Measurements from ENCODE around the gene EPAS1.

EPAS1 gene

DNA sequence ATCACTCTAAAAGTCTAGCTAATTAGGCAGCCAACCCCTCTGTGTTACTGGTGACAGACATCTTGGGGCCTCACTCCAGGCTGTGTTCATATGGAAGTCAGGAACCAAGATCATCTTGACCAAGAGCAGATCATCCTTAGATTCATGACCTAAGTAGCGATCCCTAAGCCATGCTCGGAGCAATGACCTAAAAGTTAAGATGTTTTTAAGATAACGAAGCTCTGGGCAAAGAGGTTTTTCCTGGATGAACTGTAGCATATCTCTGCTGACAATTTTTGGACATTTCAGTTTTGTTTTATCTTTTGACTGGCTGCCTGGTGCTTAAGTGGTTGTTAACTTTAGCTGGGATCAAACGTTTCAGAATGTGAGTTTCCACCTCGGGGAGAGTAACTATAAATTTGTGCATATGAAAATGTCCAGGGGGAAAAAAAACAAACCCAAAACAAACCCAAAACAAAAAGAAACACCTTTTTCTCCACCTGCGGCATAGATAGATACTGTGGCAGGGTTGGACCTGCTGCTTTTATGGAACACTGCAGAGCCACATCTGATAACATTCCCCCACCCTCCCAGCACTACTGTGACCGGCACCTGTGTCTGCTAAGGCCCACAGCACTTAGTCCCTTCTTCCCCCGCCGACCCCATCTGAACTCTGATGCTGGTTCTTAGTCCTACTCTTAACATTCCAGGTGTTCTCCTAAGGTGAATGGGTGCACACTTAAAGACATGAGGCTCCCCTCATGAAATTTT is 45.5 kb downstream of the EPAS1 start:
- no peak for DNase-seq

DNA sequence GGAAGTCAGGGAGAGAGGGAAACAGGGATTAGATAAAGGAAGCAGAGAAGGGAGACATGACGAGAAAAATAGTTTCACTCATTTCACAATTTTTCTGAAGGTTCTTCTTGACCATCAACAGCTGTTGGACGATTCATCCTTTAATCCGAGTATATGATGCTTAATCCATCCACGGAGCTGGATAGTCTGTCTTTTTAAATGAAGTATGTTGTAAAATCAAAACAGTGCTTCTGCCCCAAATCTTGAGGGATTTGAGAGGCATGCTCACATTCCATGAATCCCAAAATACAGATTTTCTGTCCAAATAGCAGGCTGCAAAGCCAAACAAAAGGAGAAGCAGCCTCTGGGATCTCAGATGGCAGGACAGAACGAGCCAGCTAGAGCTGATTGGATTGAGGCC is 47.5 kb downstream of the EPAS1 start:
- DNase-seq = no peak

DNA sequence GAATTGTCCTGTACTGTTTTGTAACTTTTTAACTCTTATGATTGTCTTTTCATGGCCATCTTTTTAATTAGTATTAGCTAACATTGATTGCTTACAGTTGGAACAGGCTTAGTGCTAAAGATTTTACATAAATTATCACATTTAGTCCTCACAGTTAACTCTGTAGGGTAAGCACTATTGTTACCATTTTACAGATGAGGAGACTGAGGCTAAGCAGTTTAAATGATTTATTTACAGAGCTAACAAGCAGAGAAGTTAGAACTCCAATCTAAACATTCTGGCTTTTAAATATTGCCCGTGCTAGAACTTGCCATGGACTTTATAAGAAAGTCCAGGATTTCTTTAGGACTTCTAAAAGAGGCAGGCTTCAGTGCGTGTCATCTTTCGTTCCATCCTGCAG is 48.6 kb downstream of the EPAS1 start:
- no peak for DNase-seq

DNA sequence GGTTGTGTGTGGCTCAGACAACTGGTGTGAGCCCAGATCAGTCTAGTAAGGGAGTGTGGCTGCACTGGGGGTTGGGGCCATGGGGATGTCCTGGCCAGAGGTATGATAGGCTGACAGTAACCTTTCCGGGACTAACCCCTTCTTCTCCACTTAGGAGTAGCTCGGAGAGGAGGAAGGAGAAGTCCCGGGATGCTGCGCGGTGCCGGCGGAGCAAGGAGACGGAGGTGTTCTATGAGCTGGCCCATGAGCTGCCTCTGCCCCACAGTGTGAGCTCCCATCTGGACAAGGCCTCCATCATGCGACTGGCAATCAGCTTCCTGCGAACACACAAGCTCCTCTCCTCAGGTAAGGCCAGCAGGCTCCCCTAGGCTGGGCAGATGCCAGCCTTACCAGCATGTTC is 49.5 kb downstream of the EPAS1 start:
- no peak for DNase-seq

DNA sequence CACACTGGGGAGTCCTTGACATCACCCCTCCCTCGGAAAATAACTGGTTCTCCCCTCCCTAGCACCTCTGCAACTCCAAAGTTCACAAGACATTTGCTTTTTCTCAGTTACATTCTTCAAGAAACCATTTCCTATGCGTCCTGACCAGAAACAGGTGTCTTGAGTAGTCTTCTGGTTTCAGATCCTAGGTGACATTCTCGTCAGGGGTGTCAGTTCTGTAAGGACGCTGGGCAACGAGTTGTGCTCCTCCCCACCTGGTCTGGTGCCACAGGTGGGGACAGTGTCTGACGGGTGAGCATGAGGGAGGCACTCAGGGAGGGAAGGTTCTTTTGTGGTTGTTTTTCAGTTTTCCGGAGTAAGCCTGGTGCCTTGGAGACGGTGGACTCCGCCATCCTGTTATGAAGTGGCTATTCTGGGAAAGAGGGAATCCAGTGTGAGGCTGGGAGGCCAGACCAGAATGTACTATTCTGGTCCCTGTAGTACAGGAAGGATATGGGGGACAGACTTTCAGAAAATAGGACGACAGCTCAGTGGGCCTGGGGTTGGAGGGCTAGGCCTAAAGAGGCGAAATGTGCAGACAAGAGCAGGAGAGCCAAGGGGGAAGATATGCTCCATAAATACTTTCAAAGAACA is 50.6 kb downstream of the EPAS1 start:
- no peak for DNase-seq

DNA sequence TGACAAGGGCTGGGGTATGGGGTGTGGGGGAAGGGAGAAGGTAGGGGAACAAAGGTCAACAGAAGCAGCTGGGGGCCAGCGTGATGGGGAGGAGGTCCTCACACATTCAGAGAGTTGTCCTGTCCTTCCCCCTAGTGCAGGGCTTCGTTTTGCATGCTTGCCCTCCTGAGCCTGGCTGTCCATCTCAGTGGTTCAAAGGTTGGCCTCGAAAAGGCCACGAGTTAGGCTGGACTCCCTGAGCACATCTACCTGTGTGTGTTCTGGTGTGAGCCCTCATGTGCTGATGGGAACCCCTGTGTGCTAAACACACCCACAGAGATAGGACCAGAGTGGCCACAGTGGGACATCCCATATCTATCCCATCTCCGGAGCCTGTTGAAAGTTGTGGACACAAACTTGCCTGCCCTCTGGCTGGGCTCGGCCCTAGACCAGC is 51.9 kb downstream of the EPAS1 start:
- DNase-seq = no peak

DNA sequence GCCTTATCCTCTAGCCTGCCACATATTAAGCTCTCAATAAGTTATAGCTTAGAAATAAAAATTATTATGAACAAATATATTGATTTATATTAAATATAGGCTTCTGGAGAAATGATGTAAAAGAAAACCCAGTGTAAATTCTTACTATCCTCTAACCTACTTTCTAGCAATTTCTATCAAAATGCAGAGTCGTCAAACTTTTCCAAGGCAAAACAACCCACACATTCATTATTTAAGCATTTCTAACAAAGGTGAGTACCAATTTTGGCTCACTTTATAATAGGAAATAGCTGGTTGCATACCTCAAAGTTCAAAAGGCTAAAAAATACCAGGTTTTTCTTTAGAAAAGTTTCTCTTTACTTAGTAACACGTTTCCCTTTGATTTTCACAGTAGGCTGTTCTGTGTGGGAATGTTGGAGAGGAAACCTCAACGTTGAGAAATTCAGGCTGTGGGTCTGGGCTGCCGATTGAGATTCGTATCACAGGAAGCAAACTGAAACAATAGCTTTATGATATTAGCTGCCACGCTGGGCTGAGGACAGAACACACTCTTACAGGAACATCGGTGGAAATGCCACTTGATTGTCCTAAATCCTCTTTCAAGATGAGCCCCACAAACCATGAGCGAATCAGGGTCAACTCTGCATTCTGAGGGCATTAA is 53.0 kb downstream of the EPAS1 start:
- DNase-seq = no peak

DNA sequence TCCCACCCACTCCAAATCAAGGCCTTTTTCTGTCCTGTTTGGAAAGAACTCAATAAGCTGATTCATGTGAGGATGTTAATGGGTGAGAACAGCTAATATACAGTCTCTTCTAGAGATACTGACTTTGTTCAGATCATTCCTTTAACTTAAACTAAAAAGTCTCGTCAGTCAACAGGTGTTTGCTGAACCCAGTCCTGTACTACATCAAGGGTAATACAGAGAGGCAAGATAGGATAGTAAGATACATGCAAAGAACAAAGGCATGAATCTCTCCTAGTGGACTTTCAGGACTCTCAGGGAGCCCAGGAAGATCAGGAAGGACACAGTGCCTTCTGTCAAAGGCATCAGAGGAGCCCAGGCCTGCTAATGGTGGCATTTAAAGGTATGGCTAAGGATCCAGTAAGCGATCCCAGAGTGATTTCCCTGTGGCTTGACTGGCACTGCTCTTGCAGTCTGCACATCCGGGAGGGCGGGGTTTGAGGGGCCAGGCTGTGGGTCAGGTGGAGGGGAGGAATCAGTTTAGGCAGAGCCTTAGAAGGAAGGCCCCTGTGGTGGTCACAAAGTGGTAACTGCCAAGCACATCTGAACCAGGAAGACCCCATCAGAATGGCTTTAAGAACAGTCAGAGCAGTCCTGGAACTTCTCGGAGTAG is 54.0 kb downstream of the EPAS1 start:
- no peak for DNase-seq

DNA sequence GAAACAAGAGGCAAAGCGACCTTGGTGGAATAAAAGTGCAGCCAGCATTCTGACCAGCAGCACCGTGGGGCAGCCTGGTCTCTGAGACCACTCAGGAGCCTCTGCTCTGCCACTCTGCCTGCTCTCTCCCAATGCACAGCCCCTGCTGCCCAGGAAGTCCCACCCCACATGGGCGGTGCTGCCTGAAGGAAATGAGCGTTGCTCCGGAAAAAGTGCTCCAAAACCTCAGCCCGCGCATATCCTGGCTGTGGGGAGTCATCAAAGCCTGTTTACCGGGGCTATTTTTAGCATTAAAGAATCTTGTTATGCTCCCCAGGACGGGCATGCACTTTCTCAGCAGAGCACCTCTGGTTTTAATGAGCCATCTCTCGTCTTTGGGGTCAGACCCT is 54.5 kb downstream of the EPAS1 start:
- DNase-seq = peak; percentile 69

DNA sequence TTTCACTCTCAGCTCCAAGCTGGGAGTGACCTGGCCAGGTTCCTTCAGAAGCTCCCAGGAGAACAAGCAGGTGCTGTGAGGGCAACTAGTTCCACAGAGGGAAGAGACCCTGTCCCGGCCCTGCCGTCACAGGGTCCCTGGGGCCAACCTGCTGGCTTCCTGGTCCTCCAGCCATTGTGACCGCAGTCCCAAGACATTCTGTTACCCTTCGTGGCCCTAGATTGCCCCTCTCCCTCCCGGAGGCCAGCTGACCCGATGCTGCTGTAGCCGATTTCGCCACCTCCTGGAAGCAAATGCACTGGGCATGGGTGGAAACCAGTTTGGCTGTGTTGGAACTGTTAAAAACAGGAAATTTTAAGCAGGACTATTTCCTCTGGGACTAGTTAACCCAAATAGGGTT is 55.4 kb downstream of the EPAS1 start:
- DNase-seq = no peak

DNA sequence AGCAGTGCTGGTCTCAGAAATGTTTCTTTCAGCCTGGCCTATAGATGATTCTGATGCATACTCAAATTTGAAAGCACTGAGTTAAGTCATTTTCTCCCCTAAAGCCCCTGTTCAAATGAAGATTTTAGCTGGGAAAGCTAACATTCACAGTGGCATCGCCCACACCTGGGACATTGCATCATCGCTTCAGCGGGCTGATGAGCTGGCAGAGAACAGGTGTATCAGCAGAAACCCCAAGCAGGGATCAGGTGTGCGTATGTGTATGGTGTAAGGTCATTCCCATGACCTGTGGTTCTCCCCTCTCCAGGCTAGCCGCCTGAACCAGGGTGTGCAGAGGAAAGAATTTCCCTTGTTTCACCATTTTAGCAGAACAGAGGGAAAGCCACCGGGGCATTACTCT is 56.3 kb downstream of the EPAS1 start:
- DNase-seq = peak; percentile 29

DNA sequence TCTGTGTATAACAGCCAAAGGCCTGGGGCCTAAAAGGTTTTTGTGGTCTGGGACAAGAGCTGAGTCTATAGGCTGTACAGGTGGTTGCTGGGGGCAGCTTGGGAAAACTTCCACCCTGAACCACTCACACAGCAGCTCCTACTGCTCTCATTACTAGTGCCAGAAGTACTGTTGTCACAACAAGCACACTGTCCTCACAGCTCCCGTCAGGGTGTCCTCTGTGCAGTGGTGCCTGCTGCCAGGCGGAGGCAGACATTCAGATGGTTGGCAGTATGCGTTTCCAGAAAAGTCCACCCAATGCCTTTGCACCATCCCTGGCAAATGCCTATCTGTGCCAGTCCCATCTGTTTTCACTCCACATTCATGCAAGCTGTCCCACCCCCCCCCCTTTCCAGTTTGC is 58.5 kb downstream of the EPAS1 start:
- no peak for DNase-seq

DNA sequence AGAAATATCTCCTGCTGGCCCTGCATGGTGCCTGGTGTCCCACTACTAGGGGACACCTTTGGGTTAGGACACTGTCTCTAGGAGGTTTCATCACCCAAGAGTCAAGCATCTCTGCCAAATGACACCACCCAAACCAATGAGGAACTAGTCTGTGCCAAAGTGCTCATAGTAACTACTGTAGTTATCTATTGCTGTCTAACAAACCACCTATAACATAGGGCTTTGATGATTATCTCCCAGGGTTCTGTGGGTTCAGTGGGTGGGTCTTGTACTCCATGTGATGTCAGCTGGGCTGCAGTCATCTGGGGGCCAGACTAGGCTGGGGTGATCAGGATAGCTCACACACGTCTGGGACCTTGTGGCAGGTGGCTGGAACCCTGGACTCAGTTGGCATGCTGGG is 59.8 kb downstream of the EPAS1 start:
- DNase-seq = no peak

DNA sequence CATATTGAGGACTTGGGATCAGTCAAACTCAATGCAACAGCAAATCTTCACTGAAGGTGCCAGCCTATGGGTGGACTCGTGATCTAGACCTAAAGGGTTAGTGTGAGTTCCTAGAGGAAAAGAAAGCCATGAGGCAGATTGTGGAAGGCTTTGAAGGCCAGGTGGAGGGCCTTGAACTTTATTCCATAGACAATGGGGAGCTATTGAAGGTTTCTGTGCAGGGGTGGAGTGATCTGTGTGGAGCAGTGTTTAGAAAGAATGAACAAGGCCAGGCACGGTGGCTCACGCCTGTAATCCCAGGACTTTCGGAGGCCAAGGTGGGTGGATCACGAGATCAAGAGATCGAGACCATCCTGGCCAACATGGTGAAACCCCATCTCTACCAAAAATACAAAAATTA is 61.5 kb downstream of the EPAS1 start:
- no peak for DNase-seq

DNA sequence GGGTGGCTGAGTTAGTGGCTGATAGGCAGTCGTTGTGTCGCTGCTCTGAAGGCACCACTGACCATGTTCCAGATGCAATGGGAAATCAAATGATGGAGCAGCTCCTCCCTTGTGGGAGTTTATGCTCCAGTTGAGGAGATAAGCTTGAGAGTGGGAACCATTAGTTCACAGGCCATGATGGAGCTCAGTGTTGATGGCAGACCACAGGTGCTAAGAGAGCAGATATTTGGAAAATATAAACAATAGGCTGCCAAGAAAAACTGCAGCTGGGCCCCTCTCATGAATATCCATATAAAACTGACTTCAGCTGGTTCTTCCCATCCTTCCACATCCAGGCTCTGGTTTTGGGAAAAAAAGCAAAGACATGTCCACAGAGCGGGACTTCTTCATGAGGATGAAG is 63.1 kb downstream of the EPAS1 start:
- no peak for DNase-seq

DNA sequence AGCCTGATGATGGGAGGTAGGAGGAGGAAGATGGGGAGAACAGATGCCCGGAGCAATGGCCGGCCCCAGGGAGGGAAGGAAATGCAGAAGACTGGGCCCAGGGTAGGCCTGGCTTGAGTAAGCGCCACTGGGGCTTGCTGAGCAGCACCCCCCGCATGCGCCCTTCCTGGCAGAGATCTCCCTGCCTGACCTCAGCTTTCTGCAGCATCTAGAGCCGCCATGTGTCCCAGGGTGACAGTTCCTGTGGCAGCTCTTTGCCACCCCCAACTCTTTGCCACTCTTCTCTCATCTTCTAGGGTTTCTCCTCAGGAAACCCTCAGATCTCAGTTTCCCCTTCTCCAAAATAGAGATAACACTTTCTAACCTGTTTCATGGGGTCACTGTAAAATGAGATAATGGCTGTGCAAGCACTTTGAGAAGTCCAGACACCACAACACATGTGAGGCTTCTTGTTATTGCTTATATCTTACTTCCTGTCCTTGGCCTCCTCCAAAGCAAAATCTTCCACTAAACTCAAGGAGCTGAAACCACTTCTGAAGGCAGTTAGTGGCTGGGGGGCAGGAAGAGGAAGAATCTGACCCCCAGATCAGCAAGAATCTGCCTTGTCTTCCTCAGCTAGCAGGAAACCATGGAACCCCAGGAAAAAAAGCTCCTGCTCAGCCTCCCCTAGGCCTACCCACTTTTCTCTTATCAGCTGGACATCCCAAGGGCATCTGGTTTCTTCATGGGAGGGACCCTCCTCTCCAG is 64.9 kb downstream of the EPAS1 start:
- no peak for DNase-seq

DNA sequence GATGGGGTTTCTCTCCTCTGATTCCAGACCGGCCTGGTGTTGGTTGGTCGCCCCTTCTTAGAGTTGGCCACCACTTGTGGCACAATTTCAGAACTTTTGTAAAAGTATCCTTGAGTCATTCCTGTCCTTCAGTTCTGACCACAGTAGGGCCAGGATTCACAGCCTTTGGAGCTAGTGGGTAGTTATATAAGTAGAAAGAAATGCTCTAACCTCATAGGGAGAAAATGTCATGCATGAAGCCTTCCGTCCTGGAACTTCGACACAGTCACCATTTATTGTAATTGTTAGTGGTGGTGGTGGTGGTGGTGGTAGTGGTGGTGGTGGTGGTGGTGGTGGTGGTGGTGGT is 65.4 kb downstream of the EPAS1 start:
- no peak for DNase-seq

DNA sequence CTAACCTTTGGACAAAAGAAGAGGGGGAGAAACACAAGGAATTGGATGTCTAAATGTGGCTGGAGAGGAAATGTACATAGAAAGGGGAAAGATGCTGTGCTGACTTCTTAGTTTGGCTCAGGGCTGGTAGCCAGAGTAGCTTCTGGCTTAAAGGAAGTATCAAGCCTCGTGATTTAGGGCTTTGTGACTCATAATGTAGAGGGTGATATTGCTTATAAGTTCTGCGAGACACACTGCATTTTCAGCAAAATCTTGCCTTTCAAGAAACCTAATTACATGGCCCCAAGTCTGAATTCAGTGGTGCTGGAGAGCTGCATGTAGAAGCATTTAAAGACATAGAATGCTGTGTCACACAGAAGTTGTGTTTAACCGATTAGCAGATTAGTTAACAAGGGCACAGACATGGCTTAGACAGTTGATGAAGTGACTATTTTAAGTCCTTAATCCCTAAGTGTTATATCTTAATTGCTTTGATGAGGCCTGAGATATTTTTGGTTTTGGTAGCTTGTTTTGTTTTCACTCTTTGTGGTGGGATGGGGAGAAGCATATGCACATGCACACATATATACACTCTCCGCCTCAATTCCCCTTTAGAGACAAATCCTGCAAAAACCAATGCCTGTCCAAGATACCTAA is 66.4 kb downstream of the EPAS1 start:
- no peak for DNase-seq

DNA sequence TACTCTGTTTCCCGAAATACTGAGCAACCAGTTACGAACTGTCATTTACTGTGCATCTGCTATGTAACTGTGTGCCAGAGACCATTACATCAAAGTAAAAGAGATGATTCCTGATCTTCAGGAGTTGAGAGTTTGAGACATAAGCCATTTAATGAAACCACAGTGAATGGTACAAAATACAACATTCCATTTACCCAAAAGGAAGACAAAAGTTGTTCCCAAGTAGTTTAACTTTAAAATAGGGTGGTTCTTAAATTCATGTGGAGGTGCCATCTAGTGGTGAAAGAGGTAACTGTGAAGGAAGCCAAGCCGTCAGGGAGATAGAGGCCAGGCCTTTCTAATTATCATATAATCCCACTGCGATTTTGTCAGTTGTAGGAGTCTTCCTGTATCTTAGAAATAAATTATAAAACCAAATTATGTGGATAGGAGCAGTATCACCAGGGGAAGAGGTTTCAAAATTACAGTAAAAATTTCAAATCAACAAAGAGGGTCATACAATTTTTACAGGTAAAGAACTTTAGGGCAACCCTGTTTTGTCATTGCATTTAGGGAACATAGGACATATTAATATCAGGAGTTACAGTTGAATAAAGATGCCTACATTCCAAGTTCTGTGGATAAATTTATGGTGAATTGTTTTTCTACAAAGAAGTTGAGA is 67.7 kb downstream of the EPAS1 start:
- DNase-seq = no peak

DNA sequence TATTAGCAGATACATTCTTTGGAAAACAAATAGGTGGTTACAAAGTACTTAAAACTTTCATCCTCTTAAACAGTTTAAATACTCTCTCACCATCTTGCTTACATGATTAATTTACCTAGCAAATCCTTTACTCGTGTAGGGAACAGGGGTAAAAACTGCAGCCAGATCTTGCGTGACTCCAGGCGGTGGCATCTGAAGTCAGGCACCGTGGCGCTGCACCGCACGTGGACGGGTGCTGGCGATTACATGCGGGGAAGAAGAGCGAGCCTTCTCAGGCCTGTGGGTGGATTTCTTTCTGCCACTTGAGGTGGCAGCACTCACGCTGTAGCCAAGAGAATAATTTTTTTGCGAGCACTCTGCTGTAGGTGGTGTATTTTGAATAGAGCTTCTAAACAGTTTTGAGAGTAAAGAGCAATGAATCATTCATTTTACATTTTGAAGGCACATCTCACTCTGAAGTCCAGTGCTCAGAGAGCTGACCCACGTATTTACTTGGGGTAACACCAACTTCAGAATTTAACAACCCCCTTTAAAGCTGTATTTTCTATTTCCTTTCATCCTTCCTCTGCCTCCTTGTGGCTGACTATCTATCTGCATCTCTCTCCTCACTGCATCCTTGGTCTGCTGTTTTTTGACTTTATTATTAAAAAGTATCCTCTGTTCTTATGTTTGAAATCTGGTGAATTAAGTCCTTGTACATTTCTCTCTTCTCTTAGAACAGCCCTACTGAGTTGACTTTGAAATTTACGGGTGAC is 68.9 kb downstream of the EPAS1 start:
- no peak for DNase-seq

DNA sequence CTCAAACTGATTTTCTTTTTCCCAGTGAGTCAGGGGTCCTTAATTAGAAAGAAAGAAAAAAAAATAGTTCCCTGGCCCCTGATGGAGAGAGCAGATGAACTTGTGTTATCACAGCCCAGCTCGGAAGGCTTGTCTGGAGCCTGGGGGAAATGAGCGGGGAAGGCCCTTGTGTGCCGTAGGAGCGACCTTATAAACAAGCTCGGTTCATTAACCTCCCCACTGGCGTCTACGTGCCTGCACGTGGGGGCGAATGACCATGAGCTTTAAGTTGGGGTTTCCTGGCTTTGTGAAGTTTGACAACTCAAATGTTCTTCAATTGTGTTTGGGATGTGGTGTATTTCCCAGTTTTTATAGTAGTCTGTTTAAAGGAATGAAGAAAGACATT is 69.5 kb downstream of the EPAS1 start:
- DNase-seq = no peak

All from activated CD8-positive, alpha-beta memory T cell treated with anti-CD3 and anti-CD28 coated beads, Interleukin-2, amount 50 U/mL, for 4 hours (primary cell).